GM19395 (cell line): ENCODE results near the gene CSNK2B.

ENCODE experiments used
- ATAC-seq: cut with Tn5 transposase; IDR thresholded peaks from one replicate; pipeline ENCODE4 v1.9.1; 2021; ENCODE audit warnings: mild to moderate bottlenecking, moderate library complexity; ENCODE audit not compliant: unreplicated experiment

Gene CSNK2B

DNA sequence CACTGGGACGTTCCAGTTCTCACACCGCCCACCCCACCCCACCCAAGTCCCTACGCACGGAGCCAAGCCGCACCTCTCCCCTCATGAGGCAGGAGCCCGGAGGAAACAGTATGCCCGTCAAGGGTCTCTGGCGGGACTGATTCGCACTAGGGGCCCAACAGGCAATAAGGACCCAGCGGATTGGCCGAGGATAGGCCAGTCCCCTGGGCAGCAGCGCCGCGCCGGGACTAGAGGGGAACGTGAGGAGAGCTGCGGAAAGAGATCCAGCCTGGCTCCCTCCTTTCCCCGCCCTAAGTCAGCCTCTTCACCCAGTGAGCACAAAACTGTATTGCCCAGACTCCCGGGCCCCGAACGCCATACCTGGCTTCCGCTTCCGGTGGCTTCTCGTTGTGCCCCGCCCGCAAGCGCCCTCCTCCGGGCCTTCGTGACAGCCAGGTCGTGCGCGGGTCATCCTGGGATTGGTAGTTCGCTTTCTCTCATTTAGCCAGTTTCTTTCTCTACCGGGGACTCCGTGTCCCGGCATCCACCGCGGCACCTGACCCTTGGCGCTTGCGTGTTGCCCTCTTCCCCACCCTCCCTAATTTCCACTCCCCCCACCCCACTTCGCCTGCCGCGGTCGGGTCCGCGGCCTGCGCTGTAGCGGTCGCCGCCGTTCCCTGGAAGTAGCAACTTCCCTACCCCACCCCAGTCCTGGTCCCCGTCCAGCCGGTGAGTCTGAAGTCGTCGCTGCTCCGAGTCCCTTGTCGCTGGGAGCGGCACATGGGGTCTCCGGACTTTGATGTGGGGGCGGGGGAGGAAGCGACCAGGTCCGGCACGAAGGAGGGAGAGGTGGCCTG lies at the start of gene CSNK2B:
Gene CSNK2B, plus strand, starts transcription at position 580 of the 836 bp plus-strand sequence. CDS start 752 bp downstream, outside the sequence.
- ATAC-seq: peak; percentile 70

DNA sequence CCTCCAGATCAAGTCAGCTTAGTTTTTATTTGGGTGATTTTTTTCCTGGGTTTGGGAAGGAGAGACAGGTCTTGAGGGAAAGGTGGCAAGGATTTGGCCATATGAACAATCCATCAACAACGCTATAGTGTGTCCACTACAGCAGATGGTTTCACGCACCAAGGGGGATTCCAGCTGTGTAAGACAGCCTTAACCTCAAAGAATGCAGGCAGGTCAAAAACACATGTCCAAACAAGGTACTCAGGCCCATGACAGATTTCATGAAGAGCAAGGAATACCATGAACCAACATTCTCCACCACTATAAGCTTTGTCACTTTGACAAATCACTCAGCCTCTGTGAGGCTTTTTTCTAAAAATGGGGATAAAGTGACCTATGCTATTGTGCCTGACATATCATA lies 48.9 kb upstream of the CSNK2B start:
- ATAC-seq: no peak

DNA sequence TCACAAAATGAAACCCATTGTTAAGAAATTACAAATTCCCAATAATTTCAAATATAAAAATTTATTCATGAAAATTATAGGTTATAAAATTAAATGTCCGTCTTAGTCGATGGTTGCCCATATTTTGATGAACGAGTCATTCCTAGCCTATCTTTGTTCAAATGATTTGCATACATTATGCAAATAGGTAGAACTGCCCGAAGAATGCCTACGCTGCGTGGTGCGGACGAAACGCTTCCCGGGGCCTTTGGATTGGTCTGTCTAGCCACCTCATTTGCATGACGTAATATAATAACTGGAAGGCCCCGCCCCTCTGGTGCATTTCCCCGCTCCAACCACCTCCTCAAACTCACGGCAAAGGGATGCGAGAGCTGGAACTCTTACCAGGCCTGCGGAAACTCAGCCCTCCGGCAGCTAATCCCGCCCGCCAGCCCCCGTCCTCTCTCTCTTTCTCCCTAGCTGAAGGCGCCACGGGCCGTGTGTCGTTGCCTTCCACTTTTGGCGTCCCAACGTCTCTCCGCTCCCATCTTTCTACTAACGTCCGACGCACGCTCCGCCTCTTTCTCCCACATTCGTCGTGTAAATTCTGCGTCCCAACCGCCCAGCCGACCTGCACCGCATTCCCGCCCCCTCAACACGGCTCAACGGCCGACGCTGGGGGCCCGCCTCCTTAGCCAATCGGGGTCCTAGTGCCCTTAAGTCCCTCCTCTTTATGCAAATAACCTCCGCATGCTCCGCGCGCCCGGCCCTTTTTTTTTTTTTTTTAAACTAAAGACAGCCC lies 45.9 kb upstream of the CSNK2B start:
- ATAC-seq: peak; percentile 73

DNA sequence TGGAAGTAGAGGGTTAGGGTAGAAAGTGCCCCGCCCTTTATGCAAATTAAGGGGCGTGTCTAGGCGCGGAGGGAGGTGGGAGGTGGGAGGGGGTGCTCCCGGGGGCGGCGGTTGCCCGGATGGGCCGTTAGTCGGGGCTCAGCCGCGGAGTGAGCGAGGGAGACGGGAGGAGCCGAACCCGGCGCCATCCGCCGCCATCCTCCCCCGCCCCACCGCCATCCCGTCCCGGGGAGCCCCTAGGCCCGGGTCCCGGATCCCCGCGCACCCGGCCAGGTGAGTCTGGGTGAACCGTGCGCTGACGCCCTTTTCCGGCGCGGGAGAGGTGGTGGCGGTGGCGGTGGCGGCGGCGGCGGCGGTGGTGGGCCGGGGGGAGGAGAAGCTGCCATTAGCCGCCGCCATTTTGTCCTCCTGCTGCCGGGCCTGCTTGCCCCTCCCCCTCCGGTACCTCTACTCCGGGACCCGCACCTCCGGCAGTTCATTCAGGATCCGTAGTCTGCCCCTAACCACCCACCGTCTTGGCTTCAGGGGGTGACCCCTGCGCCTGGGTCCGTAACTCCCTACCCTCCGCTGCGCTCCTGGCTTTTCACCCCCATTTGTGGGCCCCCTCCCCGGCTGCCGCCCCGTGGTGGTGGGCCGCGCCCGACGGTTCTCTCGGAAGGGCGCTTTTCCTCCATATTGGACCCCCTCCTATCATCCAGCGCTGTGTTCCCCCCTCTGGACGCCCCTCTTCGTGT lies 45.1 kb upstream of the CSNK2B start, which contains the start of gene PRRC2A:
Gene PRRC2A, plus strand, starts transcription at position 130 of the 734 bp plus-strand sequence. CDS start 2,075 bp downstream, outside the sequence.
- ATAC-seq: peak; percentile 34

DNA sequence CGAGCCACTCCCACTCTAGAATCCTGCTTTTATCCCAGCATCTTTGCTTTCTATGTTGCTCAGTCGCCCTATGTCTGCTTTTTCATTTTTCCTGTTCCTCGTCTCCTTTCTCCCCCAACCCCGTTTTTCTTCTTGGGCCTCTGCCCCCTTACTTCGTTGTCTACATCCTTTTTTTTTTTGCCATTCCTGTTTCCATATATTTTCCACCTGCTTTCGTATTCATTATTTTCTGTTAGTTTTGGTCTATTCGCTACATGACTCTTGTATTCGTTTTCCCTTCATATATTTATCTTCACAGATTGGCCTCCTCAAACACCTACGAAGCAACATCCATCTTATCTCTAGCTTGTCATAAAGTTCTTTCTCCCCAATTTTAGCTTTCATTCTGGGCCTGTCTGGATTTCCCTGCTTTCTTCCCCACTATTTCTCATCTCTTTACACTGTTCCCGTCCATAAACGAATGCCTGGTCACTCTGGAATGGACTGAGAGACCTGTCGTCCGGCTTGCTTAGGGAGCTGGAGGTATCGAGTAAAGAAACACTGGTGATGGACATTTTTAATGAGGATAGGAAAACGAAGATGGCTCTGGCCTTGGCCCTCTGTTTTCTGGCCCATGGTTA lies 44.5 kb upstream of the CSNK2B start:
- ATAC-seq: no peak

DNA sequence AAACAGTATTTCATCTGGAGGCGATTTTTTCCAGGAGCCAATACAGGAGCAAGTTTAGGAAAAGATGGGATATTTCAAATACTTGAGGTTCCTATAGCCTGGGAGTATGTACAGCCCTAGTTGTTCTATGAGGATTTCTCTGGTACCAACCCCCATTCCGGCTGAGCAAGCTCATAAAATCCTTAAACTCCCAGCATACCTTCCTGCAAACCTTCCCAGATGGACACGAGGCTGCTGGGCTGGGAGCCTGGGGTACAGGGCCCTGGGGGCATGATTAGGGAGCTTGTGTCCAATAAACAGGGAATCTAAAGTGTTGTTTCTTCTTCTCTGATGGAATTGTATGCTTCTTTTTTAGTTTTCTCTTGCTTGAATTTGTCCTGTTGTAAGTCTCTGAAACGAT lies 43.9 kb upstream of the CSNK2B start:
- no peak for ATAC-seq

DNA sequence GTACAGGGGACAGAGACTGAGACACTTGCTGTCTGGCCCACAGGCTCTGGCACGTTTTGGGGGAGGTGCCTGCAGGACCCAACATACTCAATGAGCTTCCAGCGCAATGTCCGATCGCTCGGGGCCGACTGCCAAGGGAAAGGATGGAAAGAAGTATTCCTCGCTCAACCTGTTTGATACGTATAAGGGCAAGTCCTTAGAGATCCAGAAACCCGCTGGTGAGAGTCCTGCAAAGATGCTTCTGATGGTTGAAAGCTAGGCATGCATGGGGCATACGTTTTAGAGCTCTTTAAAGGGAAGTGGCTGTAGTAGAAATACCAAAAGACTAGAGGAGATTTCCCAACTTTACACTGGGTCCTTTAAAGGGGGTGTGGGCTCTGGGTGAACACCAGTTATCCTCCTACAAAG lies 43.2 kb upstream of the CSNK2B start:
- ATAC-seq: no peak

DNA sequence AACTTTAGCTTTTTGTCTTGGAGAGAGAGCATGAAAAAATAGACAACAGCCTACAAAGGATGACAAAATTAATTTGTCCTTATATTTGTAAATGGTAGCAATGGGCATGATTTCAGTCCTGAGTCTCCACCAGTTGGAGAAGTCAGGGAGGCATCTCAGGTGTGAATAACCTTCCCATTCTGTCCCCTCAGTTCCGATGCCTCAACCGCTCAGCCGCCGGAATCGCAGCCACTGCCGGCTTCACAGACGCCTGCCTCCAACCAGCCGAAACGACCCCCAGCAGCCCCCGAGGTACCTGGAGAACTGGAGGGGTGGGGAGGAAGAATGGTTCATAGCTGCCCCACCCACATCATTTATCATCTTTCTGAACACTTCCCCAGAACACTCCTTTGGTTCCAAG lies 41.8 kb upstream of the CSNK2B start:
- ATAC-seq: no peak

DNA sequence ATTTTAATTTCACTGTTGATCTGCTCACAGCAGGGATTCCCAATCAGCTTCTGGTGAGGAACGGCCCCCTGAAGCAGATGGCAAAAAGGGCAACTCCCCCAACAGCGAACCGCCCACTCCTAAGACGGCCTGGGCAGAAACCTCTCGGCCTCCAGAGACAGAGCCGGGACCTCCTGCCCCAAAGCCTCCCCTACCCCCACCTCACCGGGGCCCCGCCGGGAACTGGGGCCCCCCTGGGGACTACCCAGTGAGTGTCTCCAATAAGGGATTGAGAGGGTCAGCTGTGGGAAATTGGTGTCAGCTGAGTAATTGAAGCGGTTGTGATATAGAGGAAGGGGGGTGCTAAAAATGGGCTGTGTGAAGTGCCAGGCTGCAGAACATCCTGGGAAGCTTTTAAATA lies 38.9 kb upstream of the CSNK2B start:
- no peak for ATAC-seq

DNA sequence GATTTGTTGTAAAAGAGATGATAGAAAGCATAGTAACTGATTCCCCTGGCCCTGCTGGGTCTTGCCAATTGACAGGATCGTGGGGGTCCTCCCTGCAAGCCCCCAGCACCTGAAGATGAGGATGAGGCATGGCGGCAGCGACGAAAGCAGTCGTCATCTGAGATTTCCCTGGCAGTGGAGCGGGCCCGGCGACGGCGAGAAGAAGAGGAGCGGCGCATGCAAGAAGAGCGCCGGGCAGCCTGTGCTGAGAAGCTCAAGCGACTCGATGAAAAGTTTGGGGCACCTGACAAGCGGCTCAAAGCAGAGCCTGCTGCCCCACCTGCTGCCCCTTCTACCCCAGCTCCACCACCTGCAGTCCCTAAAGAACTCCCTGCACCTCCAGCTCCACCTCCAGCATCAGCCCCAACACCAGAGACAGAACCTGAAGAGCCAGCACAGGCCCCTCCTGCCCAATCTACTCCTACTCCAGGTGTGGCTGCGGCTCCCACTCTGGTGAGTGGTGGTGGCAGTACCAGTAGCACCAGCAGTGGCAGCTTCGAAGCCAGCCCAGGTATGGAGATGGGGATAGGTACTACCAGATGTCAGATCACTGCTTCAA lies 38.1 kb upstream of the CSNK2B start:
- no peak for ATAC-seq

DNA sequence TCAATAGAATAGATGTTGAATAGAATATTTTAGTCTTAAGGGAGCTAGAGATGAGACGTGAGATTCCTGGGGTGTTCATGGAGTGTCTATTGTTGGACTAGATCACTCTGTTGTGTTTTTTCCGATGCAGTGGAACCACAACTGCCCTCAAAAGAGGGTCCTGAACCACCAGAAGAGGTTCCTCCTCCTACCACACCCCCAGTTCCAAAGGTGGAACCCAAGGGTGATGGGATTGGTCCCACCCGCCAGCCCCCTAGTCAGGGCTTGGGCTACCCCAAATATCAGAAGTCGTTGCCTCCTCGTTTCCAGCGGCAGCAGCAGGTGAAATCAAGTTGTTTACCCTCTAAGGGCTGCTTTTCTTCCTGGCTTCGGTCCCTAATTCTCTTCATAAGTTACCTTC lies 36.9 kb upstream of the CSNK2B start:
- ATAC-seq: no peak

DNA sequence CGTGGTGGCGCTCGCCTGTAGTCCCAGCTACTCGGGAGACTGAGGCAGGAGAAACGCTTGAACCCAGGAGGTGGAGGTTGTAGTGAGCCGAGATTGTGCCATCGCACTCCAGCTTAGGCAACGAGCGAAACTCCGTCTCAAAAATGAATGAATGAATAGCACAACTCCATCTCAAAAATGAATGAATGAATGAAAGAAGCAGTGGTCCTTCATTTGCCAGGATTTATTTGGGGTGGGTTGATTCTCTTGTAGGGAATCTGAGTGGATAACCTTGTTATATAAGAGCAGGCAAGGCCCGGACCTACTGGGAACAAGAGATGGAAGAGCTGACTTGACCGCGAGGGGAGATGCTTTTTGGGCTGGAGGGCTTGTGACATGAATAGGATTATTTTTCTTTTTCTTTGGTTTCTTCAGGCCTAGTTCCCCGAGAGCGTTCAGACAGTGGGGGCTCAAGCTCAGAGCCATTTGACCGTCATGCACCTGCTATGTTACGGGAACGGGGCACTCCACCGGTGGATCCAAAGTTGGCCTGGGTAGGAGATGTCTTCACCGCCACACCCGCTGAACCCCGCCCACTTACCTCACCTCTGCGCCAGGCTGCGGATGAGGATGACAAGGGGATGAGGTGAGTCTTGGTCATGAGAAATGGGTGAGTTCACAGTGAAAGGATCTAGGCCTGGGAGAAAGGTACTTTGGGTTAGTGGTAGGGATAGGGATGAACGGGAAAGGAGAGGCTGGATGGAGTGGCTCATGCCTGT lies 35.5 kb upstream of the CSNK2B start:
- no peak for ATAC-seq

DNA sequence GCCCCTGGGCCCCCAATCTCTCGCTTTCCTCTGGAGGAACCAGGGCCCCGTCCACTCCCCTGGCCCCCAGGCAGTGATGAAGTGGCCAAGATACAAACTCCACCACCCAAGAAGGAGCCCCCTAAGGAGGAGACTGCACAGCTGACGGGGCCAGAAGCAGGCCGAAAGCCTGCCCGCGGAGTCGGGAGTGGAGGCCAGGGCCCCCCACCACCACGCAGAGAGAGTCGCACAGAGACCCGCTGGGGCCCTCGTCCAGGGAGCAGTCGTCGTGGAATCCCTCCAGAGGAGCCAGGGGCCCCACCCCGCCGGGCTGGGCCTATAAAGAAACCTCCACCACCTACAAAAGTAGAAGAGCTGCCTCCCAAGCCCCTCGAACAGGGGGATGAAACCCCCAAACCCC lies 34.7 kb upstream of the CSNK2B start:
- no peak for ATAC-seq

DNA sequence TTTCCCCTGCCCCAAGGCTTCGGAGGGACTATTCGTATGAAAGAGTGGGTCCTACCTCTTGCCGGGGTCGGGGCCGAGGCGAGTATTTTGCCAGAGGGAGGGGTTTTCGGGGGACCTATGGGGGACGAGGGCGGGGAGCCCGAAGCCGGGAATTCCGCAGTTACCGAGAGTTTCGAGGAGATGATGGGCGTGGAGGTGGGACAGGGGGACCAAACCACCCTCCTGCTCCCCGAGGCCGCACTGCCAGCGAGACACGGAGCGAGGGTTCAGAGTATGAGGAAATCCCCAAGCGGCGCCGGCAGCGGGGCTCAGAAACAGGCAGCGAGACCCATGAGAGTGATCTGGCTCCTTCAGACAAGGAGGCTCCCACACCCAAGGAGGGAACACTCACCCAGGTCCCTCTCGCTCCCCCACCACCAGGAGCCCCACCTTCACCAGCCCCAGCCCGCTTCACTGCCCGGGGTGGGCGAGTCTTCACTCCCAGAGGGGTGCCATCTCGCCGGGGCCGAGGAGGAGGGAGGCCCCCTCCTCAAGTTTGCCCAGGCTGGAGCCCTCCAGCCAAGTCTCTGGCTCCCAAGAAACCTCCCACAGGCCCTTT lies 34.1 kb upstream of the CSNK2B start:
- no peak for ATAC-seq

DNA sequence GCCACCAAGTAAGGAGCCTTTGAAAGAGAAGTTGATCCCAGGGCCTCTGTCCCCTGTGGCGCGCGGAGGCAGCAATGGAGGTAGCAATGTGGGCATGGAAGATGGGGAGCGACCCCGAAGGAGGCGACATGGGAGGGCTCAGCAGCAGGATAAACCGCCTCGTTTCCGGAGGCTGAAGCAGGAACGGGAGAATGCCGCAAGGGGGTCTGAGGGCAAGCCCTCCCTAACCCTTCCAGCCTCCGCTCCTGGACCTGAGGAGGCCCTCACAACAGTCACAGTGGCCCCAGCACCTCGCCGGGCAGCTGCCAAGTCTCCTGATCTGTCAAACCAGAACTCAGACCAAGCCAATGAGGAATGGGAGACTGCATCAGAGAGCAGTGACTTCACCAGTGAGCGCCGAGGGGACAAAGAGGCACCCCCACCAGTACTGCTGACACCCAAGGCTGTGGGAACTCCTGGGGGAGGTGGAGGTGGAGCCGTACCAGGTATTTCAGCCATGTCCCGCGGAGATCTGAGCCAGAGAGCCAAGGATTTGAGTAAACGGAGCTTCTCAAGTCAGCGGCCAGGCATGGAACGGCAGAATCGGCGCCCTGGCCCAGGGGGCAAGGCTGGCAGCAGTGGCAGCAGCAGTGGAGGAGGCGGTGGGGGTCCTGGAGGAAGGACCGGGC lies 33.5 kb upstream of the CSNK2B start:
- no peak for ATAC-seq

DNA sequence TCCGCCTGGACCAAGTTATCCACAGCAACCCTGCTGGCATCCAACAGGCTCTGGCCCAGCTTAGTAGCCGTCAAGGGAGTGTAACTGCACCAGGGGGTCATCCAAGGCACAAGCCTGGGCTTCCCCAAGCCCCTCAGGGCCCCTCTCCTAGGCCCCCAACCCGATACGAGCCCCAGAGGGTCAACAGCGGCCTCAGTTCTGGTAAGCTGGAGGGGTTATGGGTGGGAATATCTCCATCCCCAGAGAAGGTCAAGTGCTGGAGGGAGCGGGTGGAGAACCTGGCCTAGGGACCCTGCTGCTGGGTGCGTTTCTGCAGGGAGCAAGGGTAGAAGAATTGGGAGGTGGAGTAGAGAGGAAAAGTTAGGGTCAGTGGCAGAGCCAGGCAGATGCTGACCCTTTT lies 32.4 kb upstream of the CSNK2B start:
- no peak for ATAC-seq

DNA sequence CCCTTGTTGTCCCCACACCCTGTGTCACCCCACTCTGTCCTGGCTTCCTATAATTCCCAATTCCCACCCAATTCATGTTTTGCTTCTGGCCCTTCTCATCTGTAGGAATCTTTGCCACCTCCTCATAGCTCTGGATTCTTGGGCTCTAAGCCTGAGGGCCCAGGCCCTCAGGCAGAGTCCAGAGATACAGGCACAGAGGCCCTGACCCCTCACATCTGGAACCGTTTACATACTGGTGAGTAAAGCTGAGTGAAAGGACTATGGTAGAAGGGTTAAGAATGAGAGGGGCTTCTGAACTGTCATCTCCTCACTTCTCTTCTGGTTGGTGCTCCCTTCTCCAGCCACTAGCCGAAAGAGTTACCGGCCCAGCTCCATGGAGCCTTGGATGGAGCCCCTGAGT lies 31.7 kb upstream of the CSNK2B start:
- no peak for ATAC-seq

DNA sequence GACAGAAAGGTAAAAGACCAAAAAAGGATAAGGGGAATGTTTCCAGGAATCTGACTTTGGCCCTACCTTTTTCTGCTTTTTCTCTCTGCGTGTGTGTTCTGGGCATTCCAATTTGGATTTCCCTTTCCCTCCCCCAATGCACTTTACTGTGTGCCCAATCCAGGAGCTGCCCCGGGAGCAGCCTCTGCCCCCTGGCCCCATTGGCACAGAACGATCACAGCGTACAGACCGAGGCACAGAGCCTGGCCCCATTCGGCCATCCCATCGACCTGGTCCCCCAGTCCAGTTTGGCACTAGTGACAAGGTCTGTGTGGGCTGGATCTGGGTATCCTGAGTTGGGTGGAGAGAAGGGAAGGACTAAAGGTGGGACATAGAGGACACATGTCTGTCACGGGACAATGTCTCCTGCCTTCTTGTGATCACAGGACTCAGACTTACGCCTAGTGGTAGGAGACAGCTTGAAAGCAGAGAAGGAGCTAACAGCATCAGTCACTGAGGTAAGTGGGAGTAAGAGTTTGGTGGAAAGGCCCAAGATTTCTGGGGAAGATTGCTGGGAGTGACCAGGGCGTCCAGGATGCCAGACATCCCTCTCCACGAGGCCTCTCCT lies 30.8 kb upstream of the CSNK2B start:
- no peak for ATAC-seq
